NCI-H146 (cell line): ENCODE measurements around the gene UIMC1.
A peak's percentile ranks its signal among the peaks of the same experiment; 100 is the strongest.

Source experiments
- DNase-seq: peaks from one replicate; lab custom pipeline; 2025; lab: John Stamatoyannopoulos, UW

UIMC1 gene

GRCh38 chr5:176954050-176954449 is 52.5 kb downstream of the UIMC1 start:
- DNase-seq: peak; percentile 1

- DNase-seq: no peak
Observed at GRCh38 chr5:176952531-176953193, 53.9 kb downstream of the UIMC1 start.

GRCh38 chr5:176948458-176948857 is 58.1 kb downstream of the UIMC1 start:
- DNase-seq: no peak

- DNase-seq: no peak
Observed at GRCh38 chr5:176947847-176948246, 58.7 kb downstream of the UIMC1 start.

GRCh38 chr5:176944268-176944667 is 62.3 kb downstream of the UIMC1 start:
- no peak for DNase-seq

- DNase-seq: no peak
Observed at GRCh38 chr5:176943816-176944215, 62.8 kb downstream of the UIMC1 start.

- DNase-seq: no peak
Observed at GRCh38 chr5:176941951-176942350, 64.6 kb downstream of the UIMC1 start.

GRCh38 chr5:176938472-176938871 is 68.1 kb downstream of the UIMC1 start:
- DNase-seq: no peak

GRCh38 chr5:176935017-176935416 is 71.6 kb downstream of the UIMC1 start:
- DNase-seq: no peak

- no peak for DNase-seq
Observed at GRCh38 chr5:176934309-176934930, 72.2 kb downstream of the UIMC1 start.

GRCh38 chr5:176929654-176930053 is 76.9 kb downstream of the UIMC1 start:
- no peak for DNase-seq

GRCh38 chr5:176927562-176927961 is 79.0 kb downstream of the UIMC1 start:
- DNase-seq: no peak

- DNase-seq: no peak
Observed at GRCh38 chr5:176922817-176923216, 83.8 kb downstream of the UIMC1 start.

- no peak for DNase-seq
Observed at GRCh38 chr5:176921714-176922113, 84.9 kb downstream of the UIMC1 start.

- no peak for DNase-seq
Observed at GRCh38 chr5:176918613-176919012, 88.0 kb downstream of the UIMC1 start.

GRCh38 chr5:176916337-176916736 is 90.2 kb downstream of the UIMC1 start:
- DNase-seq: peak; percentile 63

GRCh38 chr5:176915906-176916305 is 90.7 kb downstream of the UIMC1 start:
- DNase-seq: no peak

- DNase-seq: no peak
Observed at GRCh38 chr5:176912115-176912514, 94.5 kb downstream of the UIMC1 start.

- DNase-seq: no peak
Observed at GRCh38 chr5:176908675-176909368, 97.8 kb downstream of the UIMC1 start.

GRCh38 chr5:176906796-176907195 is 99.8 kb downstream of the UIMC1 start:
- DNase-seq: no peak

- DNase-seq: no peak
Observed at GRCh38 chr5:176906126-176906525, 100.5 kb downstream of the UIMC1 start.

- no peak for DNase-seq
Observed at GRCh38 chr5:176904276-176904675, 102.3 kb downstream of the UIMC1 start.

GRCh38 chr5:176902911-176903664 is 103.5 kb downstream of the UIMC1 start:
- no peak for DNase-seq
